PC-3 (cell line): Measurements from ENCODE around the gene CEP112. TPM values are rescaled to one million over a fixed set of nuclear protein-coding genes. Genes with fewer than 3 reads are reported as not detected.

Experiments
- ATAC-seq: fragments of 200-7000 bp; cut with Tn5 transposase; 2 replicates; pipeline ENCODE4 v1.9.1; 2020; ENCODE audit warnings: mild to moderate bottlenecking, moderate library complexity
- BruUV-seq: library from RNA; stranded (reverse); fragments of 400-500 nt; replicated peaks from 2 replicates; lab custom pipeline; 2021; lab: Mats Ljungman, UMichigan
- CTCF ChIA-PET: fragments of 300-600 bp; sonication (Branson Sonifier 250); formaldehyde crosslinking; loops from one replicate; lab custom pipeline; 2022; ENCODE audit warnings: antibody characterized with exemption; lab: Charles Lee
- POLR2A ChIA-PET: fragments of 300-600 bp; sonication (Branson Sonifier 250); formaldehyde crosslinking; loops from one replicate; lab custom pipeline; 2022; ENCODE audit warnings: antibody characterized with exemption; ENCODE audit not compliant: unreplicated experiment; lab: Charles Lee
- DNase-seq: peaks from one replicate; pipeline ENCODE4 v3.0.0-alpha.2; 2015
- H2AFZ ChIP-seq: fragments of 300-600 bp; sonication (generic); 2 replicates; pipeline ENCODE4 v1.6.0; 2016; ENCODE audit warnings: antibody characterized with exemption, low read length
- H3F3A ChIP-seq: fragments of 300-600 bp; sonication (generic); one replicate; pipeline ENCODE4 v1.6.0; 2017; ENCODE audit warnings: antibody characterized with exemption, low read length, control low read depth, mild to moderate bottlenecking; ENCODE audit not compliant: unreplicated experiment
- H3K27ac ChIP-seq: fragments of 300-600 bp; sonication (generic); 2 replicates; pipeline ENCODE4 v1.5.1; 2016; ENCODE audit warnings: mild to moderate bottlenecking, low read length
- H3K27me3 ChIP-seq: fragments of 300-600 bp; sonication (generic); 2 replicates; pipeline ENCODE4 v1.6.1; 2016; ENCODE audit warnings: low read length, mixed read lengths
- H3K36me3 ChIP-seq: fragments of 300-600 bp; sonication (generic); 2 replicates; pipeline ENCODE4 v1.6.1; 2016; ENCODE audit warnings: low read depth, mixed run types, low read length, mixed read lengths
- H3K4me1 ChIP-seq: fragments of 300-600 bp; sonication (generic); 2 replicates; pipeline ENCODE4 v1.5.1; 2016; ENCODE audit warnings: low read length; ENCODE audit not compliant: insufficient read depth
- H3K4me2 ChIP-seq: fragments of 300-600 bp; sonication (generic); 2 replicates; pipeline ENCODE4 v1.6.0; 2016; ENCODE audit warnings: low read length
- H3K4me3 ChIP-seq: fragments of 300-600 bp; sonication (generic); 2 replicates; pipeline ENCODE4 v1.5.1; 2016; ENCODE audit warnings: mild to moderate bottlenecking, low read length, mixed read lengths
- H3K79me2 ChIP-seq: fragments of 300-600 bp; sonication (generic); 2 replicates; pipeline ENCODE4 v1.6.1; 2017; ENCODE audit warnings: low read length, mixed read lengths
- H3K9ac ChIP-seq: fragments of 300-600 bp; sonication (generic); 2 replicates; pipeline ENCODE4 v1.6.0; 2016; ENCODE audit warnings: mild to moderate bottlenecking, low read length
- H3K9me2 ChIP-seq: fragments of 300-600 bp; sonication (generic); replicated peaks from 2 replicates; pipeline ENCODE4 v1.6.1; 2016; ENCODE audit warnings: mixed run types, low read length, mixed read lengths
- H3K9me3 ChIP-seq: fragments of 300-600 bp; sonication (generic); 2 replicates; pipeline ENCODE4 v1.6.1; 2016; ENCODE audit warnings: low read length, mixed read lengths
- H4K20me1 ChIP-seq: fragments of 300-600 bp; sonication (generic); 2 replicates; pipeline ENCODE4 v1.6.1; 2016; ENCODE audit warnings: low read length, mixed read lengths
- CTCF ChIP-seq: fragments of 300-600 bp; sonication (generic); conservative IDR thresholded peaks from 2 replicates; pipeline ENCODE4 v1.5.1; 2017; ENCODE audit warnings: antibody characterized with exemption, low read depth, mild to moderate bottlenecking, low read length
- EZH2 ChIP-seq: fragments of 300-600 bp; sonication (generic); IDR thresholded peaks from one replicate; pipeline ENCODE4 v1.6.1; 2017; ENCODE audit warnings: antibody characterized with exemption, mild to moderate bottlenecking, low read length; ENCODE audit not compliant: unreplicated experiment
- EZH2phosphoT487 ChIP-seq: fragments of 300-600 bp; sonication (generic); IDR thresholded peaks from 2 replicates; pipeline ENCODE4 v1.6.1; 2018; ENCODE audit warnings: mild to moderate bottlenecking, antibody characterized with exemption, low read length, borderline replicate concordance
- intact Hi-C: fragments of 100-400 bp; cut with micrococcal nuclease; formaldehyde crosslinking; loops from 2 replicates; pipeline ENCODE4 v1.9.0; 2023
- total RNA-seq: library from RNA; depleted of rRNA; stranded (reverse); fragments of >200 nt; gene quantifications from 2 replicates; pipeline ENCODE4 v1.2.3, GENCODE V29; 2014

The CEP112 gene
- total RNA-seq, 1 experiment from 2014 or later = 6.5 TPM

DNA sequence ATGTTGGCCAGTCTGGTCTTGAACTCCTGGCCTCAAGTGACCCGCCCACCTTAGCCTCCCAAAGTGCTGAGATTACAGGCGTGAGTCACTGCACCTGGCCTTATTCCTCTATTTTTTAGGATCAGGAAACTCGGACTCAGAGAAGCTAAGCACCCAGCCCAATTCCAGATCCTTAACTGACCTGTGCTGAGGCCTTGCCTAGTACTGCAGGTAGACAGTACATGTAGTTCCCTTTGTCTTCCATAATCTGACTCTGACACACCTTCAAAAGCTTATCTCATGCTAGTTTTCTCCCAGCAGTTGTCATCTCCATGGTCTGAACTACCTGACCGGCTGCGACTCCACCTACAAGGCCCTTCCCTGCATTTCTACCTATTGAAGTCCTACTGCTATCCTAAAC is 564.8 kb downstream of the CEP112 start:
- DNase-seq (peak; percentile 20), ATAC-seq (no peak)
- Histone ChIP-seq H3K4me1 (peaks cover 25% of the 10 kb centered on the region), H3K9me2 (no peaks in the 10 kb centered on the region), H4K20me1 (no peaks in the 10 kb centered on the region), H3K9me3 (no peaks in the 10 kb centered on the region), H3K79me2 (no peaks in the 10 kb centered on the region), H3K27me3 (no peaks in the 10 kb centered on the region), H3K4me3 (no peak overlapping the region), H3K4me2 (no peak overlapping the region), H3K9ac (peak overlapping the region; percentile 17; the same call in 1 of the 2 replicates), H3K36me3 (no peaks in the 10 kb centered on the region), H2AFZ (no peak overlapping the region), H3K27ac (peak overlapping the region; percentile 63), H3F3A (no peaks in the 10 kb centered on the region)
- no TSS peak for BruUV-seq
- CTCF ChIA-PET = no interaction called here
- POLR2A ChIA-PET = no interaction called here
- intact Hi-C loops = loop anchor here (5.0 kb wide), 3 partner anchors 125 to 360 kb away; no protein-coding TSS in a partner anchor
- no peak for TF ChIP-seq EZH2phosphoT487
- no peak for TF ChIP-seq EZH2
- no peak for TF ChIP-seq CTCF

- no peaks in the 10 kb centered on the region for H3K9me2 ChIP-seq
- intact Hi-C loops = loop anchor here (5.0 kb wide), 3 partner anchors 126 to 361 kb away; no protein-coding TSS in a partner anchor
- H3F3A ChIP-seq = no peaks in the 10 kb centered on the region
- H3K4me1 ChIP-seq = peaks cover 25% of the 10 kb centered on the region
- BruUV-seq = no TSS peak
- TF ChIP-seq CTCF (no peak), EZH2 (no peak), EZH2phosphoT487 (no peak)
- CTCF ChIA-PET = no interaction called here
- ATAC-seq (no peak), DNase-seq (no peak)
- H2AFZ ChIP-seq = no peak overlapping the region
- H3K79me2 ChIP-seq = no peaks in the 10 kb centered on the region
- no peaks in the 10 kb centered on the region for H3K27me3 ChIP-seq
- H3K9ac ChIP-seq = no peak overlapping the region
- POLR2A ChIA-PET = no interaction called here
- no peaks in the 10 kb centered on the region for H4K20me1 ChIP-seq
- H3K4me3 ChIP-seq = no peak overlapping the region
- no peaks in the 10 kb centered on the region for H3K36me3 ChIP-seq
- no peak overlapping the region for H3K4me2 ChIP-seq
- H3K27ac ChIP-seq = no peak overlapping the region
- no peaks in the 10 kb centered on the region for H3K9me3 ChIP-seq
Measured at GRCh38 chr17:65626451-65626850, 565.5 kb downstream of the CEP112 start.

DNA sequence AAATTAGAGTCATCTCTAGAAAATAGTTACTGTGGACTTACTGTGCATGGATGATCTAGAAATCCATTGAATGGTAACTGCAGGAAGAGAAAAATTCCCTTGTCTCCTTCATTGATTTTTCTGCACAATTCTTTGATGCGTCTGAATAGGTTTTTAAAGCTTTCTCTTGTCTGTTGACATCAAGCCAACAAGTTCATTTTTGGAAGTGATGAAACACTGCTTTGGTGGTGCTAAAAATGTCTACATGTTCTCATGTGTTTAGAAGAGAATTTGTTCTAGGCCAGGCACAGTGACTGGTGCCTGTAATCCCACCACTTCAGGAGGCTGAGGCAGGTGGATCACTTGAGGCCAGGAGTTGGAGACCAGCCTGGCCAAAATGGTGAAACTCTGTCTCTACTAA is 573.4 kb downstream of the CEP112 start:
- intact Hi-C loops = no loop called here
- H3K36me3 ChIP-seq = no peaks in the 10 kb centered on the region
- H3K4me3 ChIP-seq = no peak overlapping the region
- DNase-seq (no peak), ATAC-seq (no peak)
- H4K20me1 ChIP-seq = no peaks in the 10 kb centered on the region
- H3K27ac ChIP-seq = no peak overlapping the region
- H3K9me2 ChIP-seq = no peaks in the 10 kb centered on the region
- H3K4me2 ChIP-seq = no peak overlapping the region
- H3K79me2 ChIP-seq = no peaks in the 10 kb centered on the region
- no peaks in the 10 kb centered on the region for H3F3A ChIP-seq
- BruUV-seq = no TSS peak
- POLR2A ChIA-PET = no interaction called here
- no peaks in the 10 kb centered on the region for H3K27me3 ChIP-seq
- CTCF ChIA-PET = no interaction called here
- H3K9me3 ChIP-seq = no peaks in the 10 kb centered on the region
- H2AFZ ChIP-seq = no peak overlapping the region
- TF ChIP-seq CTCF (no peak), EZH2phosphoT487 (no peak), EZH2 (no peak)
- H3K9ac ChIP-seq = no peak overlapping the region
- no peaks in the 10 kb centered on the region for H3K4me1 ChIP-seq
